ENCODE measurements around the gene PHC3. TPM values are rescaled to one million over a fixed set of nuclear protein-coding genes. Genes with fewer than 3 reads are reported as not detected.

The PHC3 gene
- total and polyA plus RNA-seq, 2 of the 13 experiments (the other 11 are each of a cell fraction or from before 2014, with no cell fraction given) = 24.1 to 49.0 TPM

GRCh38 chr3:170117134-170117533, 64.4 kb downstream of the PHC3 start:
- H3K79me2 ChIP-seq (ENCODE audit: insufficient read depth, low read length) = no peaks in the 10 kb centered on the region
- in situ Hi-C loops (cut with HindIII; ENCODE audit: extremely low pct_ligation_motif_present, low pct_unique_long_range_greater_than_20kb) = no loop called here
- H2AFZ ChIP-seq (ENCODE audit: low read length) = no peak overlapping the region
- no peak overlapping the region for H3K9ac ChIP-seq (ENCODE audit: insufficient read depth, low read depth, low read length)
- POLR2A ChIA-PET = no interaction called here
- TF ChIP-seq CHD2 (IDR thresholded peaks at IDR 0.05; ENCODE audit: low read depth, low read length) (no peak), SMC3 (IDR thresholded peaks at IDR 0.05; ENCODE audit: low read length) (no peak), ZSCAN21 (CRISPR knock-in tag; IDR thresholded peaks at IDR 0.05; ENCODE audit: borderline replicate concordance) (no peak), ZNF337 (CRISPR knock-in tag; IDR thresholded peaks at IDR 0.05; ENCODE audit: borderline replicate concordance, low read depth) (no peak), JUND (CRISPR knock-in tag; IDR thresholded peaks at IDR 0.05) (no peak), ELK4 (CRISPR knock-in tag; IDR thresholded peaks at IDR 0.05; ENCODE audit: borderline replicate concordance) (no peak), ZNF512 (CRISPR knock-in tag; IDR thresholded peaks at IDR 0.05) (no peak), CC2D1A (CRISPR knock-in tag; IDR thresholded peaks at IDR 0.05) (no peak), CAMTA2 (CRISPR knock-in tag; IDR thresholded peaks at IDR 0.05; ENCODE audit: borderline replicate concordance) (no peak), ZBTB8A (CRISPR knock-in tag; IDR thresholded peaks at IDR 0.05; ENCODE audit: borderline replicate concordance, low read depth) (no peak), HDAC6 (IDR thresholded peaks at IDR 0.05; ENCODE audit: low read depth, low read length) (no peak), FOSL1 (CRISPR knock-in tag; IDR thresholded peaks at IDR 0.05; ENCODE audit: borderline replicate concordance) (no peak), ZNF414 (CRISPR knock-in tag; IDR thresholded peaks at IDR 0.05) (no peak), ATAD3A (CRISPR knock-in tag; IDR thresholded peaks at IDR 0.05) (no peak), JDP2 (CRISPR knock-in tag; IDR thresholded peaks at IDR 0.05; ENCODE audit: borderline replicate concordance) (no peak)
- TF ChIP-seq, protein P1, sequence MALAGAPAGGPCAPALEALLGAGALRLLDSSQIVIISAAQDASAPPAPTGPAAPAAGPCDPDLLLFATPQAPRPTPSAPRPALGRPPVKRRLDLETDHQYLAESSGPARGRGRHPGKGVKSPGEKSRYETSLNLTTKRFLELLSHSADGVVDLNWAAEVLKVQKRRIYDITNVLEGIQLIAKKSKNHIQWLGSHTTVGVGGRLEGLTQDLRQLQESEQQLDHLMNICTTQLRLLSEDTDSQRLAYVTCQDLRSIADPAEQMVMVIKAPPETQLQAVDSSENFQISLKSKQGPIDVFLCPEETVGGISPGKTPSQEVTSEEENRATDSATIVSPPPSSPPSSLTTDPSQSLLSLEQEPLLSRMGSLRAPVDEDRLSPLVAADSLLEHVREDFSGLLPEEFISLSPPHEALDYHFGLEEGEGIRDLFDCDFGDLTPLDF (CRISPR knock-in tag; IDR thresholded peaks at IDR 0.05) = no peak
- TF ChIP-seq, protein P2, sequence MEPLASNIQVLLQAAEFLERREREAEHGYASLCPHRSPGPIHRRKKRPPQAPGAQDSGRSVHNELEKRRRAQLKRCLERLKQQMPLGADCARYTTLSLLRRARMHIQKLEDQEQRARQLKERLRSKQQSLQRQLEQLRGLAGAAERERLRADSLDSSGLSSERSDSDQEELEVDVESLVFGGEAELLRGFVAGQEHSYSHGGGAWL (CRISPR knock-in tag; IDR thresholded peaks at IDR 0.05) = no peak
- H3K27ac ChIP-seq (ENCODE audit: extremely low read length, insufficient read depth, low read length) = no peak overlapping the region
- CTCF ChIA-PET (ENCODE audit: low intra/inter-chr PET ratio, low total read pairs) = no interaction called here
- no peak for FAIRE-seq
- ATAC-seq = peak; percentile 84
- intact Hi-C loops (cut with micrococcal nuclease; ENCODE audit: unreplicated experiment) = no loop called here
- H3K4me2 ChIP-seq (ENCODE audit: low read depth, low read length) = no peak overlapping the region
- H3K4me3 ChIP-seq (replicated peaks in 1 of 3; ENCODE audit: insufficient read depth in 1 of 3, low read depth in 2 of 3, low read length in 3 of 3) = no peak overlapping the region
- no peaks in the 10 kb centered on the region for H3K4me1 ChIP-seq (ENCODE audit: insufficient read depth, low read length)
- no TSS peak for BruUV-seq (replicated peaks)
- H3K9me3 ChIP-seq (ENCODE audit: low read length) = no peaks in the 10 kb centered on the region
- peaks cover 11 to 60% of the 10 kb centered on the region in 2 experiments for H3K36me3 ChIP-seq (replicated peaks in 1 of 2; ENCODE audit: control insufficient read depth in 1 of 2, insufficient read depth in 2 of 2, low read length in 2 of 2)
- peak; percentile 5 for DNase-seq (ENCODE audit: low spot score)
- H4K20me1 ChIP-seq (ENCODE audit: insufficient read depth, low read length) = no peaks in the 10 kb centered on the region
- no peaks in the 10 kb centered on the region for H3K27me3 ChIP-seq (ENCODE audit: control insufficient read depth in 1 of 2, insufficient read depth in 2 of 2, low read length in 2 of 2)
